ENCODE results near the gene FGD3. TPM values are rescaled to one million over a fixed set of nuclear protein-coding genes. Genes with fewer than 3 reads are reported as not detected.

FGD3 gene
- total and polyA plus RNA-seq, 4 donors: 1.6 to 6.2 (median 3.6) TPM

- WGBS: 76% methylated on average over 1 of the region's 1 CpG
- DNase-seq (ENCODE audit: low spot score): no peak
- no peak overlapping the region for H3K9ac ChIP-seq (ENCODE audit: low read depth in 1 of 2, low read length in 2 of 2)
- H3K4me1 ChIP-seq (ENCODE audit: control insufficient read depth in 4 of 4, insufficient read depth in 4 of 4, low read length in 3 of 4): no peaks in the 10 kb centered on the region
- H3K27me3 ChIP-seq (ENCODE audit: control insufficient read depth in 4 of 4, insufficient read depth in 4 of 4, low read length in 3 of 4): peaks cover 0 to 5% (median 2%) of the 10 kb centered on the region in 4 donors
- TF ChIP-seq RXRA (IDR thresholded peaks at IDR 0.05): no peak
- TF ChIP-seq NR2F2 (IDR thresholded peaks at IDR 0.05): no peak
- TF ChIP-seq CTCF (IDR thresholded peaks at IDR 0.05; ENCODE audit: low read depth, low read length, missing input control): no peak
- TF ChIP-seq EGR1 (IDR thresholded peaks at IDR 0.05; ENCODE audit: low read depth in 2 of 2): no peak
- TF ChIP-seq REST (IDR thresholded peaks at IDR 0.05): no peak
- TF ChIP-seq, protein P1, sequence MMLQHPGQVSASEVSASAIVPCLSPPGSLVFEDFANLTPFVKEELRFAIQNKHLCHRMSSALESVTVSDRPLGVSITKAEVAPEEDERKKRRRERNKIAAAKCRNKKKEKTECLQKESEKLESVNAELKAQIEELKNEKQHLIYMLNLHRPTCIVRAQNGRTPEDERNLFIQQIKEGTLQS (IDR thresholded peaks at IDR 0.05): no peak
- TF ChIP-seq JUND (IDR thresholded peaks at IDR 0.05): no peak
- TF ChIP-seq HNF4A (conservative IDR thresholded peaks at IDR 0.05): no peak
- TF ChIP-seq RAD21 (IDR thresholded peaks at IDR 0.05): no peak
- TF ChIP-seq YY1 (IDR thresholded peaks at IDR 0.05): no peak
- TF ChIP-seq HNF4G (IDR thresholded peaks at IDR 0.05): no peak
- TF ChIP-seq SP1 (IDR thresholded peaks at IDR 0.05): no peak
- TF ChIP-seq FOXA1 (IDR thresholded peaks at IDR 0.05): no peak
- H3K36me3 ChIP-seq (ENCODE audit: control insufficient read depth in 4 of 4, insufficient read depth in 3 of 4, low read depth in 1 of 4, low read length in 3 of 4): no peaks in the 10 kb centered on the region
- no peak overlapping the region for H3K27ac ChIP-seq (ENCODE audit: low read depth in 1 of 2, low read length in 2 of 2)
- H3K4me3 ChIP-seq (ENCODE audit: low read depth in 1 of 3, low read length in 3 of 3): no peak overlapping the region
- no peaks in the 10 kb centered on the region for H3K9me3 ChIP-seq (ENCODE audit: control insufficient read depth in 4 of 4, low read length in 3 of 4)
Observed at GRCh38 chr9:92934321-92934720, 13.0 kb upstream of the FGD3 start.

DNA sequence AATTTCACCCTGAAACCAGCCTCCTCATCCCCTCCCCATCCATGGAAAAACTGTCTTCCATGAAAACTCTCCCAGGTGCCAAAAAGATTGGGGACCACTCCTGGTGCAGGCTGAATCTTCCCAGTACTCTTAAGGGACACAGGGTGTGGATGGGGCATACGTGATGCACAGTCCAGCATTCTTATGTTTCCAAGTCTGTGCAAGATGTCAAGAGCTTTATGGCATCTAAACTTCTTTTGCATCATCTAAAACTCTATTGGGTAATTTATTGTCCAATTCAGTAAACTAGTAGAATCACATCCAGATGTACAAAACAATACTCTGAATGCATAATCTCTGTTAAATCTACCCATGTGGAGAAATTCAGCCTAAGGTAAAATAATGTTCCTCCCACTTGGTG is 9.3 kb upstream of the FGD3 start:
- H3K27me3 ChIP-seq (ENCODE audit: control insufficient read depth in 4 of 4, insufficient read depth in 4 of 4, low read length in 3 of 4): peaks cover 0 to 5% (median 0%) of the 10 kb centered on the region in 4 donors
- H3K4me3 ChIP-seq (ENCODE audit: low read depth in 1 of 3, low read length in 3 of 3): no peak overlapping the region
- WGBS: 49% methylated on average over 1 of the region's 1 CpG
- no peak overlapping the region for H3K27ac ChIP-seq (ENCODE audit: low read depth in 1 of 2, low read length in 2 of 2)
- H3K36me3 ChIP-seq (ENCODE audit: control insufficient read depth in 4 of 4, insufficient read depth in 3 of 4, low read depth in 1 of 4, low read length in 3 of 4): no peaks in the 10 kb centered on the region
- H3K4me1 ChIP-seq (ENCODE audit: control insufficient read depth in 4 of 4, insufficient read depth in 4 of 4, low read length in 3 of 4): no peaks in the 10 kb centered on the region
- no peaks in the 10 kb centered on the region for H3K9me3 ChIP-seq (ENCODE audit: control insufficient read depth in 4 of 4, low read length in 3 of 4)
- TF ChIP-seq NR2F2 (IDR thresholded peaks at IDR 0.05) (no peak), CTCF (IDR thresholded peaks at IDR 0.05; ENCODE audit: low read depth, low read length, missing input control) (no peak), RAD21 (IDR thresholded peaks at IDR 0.05) (no peak), FOXA2 (IDR thresholded peaks at IDR 0.05) (no peak), YY1 (IDR thresholded peaks at IDR 0.05) (no peak), SP1 (IDR thresholded peaks at IDR 0.05) (no peak), REST (IDR thresholded peaks at IDR 0.05) (no peak), JUND (IDR thresholded peaks at IDR 0.05) (no peak), GABPA (IDR thresholded peaks at IDR 0.05 in 1 of 2, conservative IDR thresholded peaks at IDR 0.05 in 1 of 2) (no peak), EGR1 (IDR thresholded peaks at IDR 0.05; ENCODE audit: low read depth in 2 of 2) (no peak)
- TF ChIP-seq, protein P1 (IDR thresholded peaks at IDR 0.05): no peak
- H3K9ac ChIP-seq (ENCODE audit: low read depth in 1 of 2, low read length in 2 of 2): no peak overlapping the region
- no peak for DNase-seq (ENCODE audit: low spot score)

Measured in liver (tissue), 9 donors.